HepG2 (cell line): ENCODE results near the gene PIRT. TPM values are rescaled to one million over a fixed set of nuclear protein-coding genes. Genes with fewer than 3 reads are reported as not detected.

Source experiments
- BORCS8-MEF2B ChIP-seq: sonication (generic); formaldehyde crosslinking; IDR thresholded peaks from 2 replicates; pipeline ENCODE4 v1.8.0; 2022; ENCODE audit warnings: mild to moderate bottlenecking, missing genetic modification reagents
- CBX2 ChIP-seq, 2 experiments: fragments of 200-600 bp in 1 of 2; sonication (generic); formaldehyde crosslinking in 1 of 2; IDR thresholded peaks; 2 replicates each; pipeline versions ENCODE4 v1.7.0 to v1.8.1; 2018 to 2022; ENCODE audit warnings: low read depth in 2 of 2, low read length in 1 of 2, mild to moderate bottlenecking in 1 of 2, missing genetic modification reagents in 1 of 2
- CHD2 ChIP-seq: IDR thresholded peaks from 2 replicates; pipeline ENCODE4 v1.6.1; 2011; ENCODE audit warnings: low read depth, low read length, improper control_type of control experiment
- ETV5 ChIP-seq: IDR thresholded peaks from 2 replicates; pipeline ENCODE4 v1.6.1; 2018; ENCODE audit warnings: missing biosample characterization, missing genetic modification reagents, inconsistent platforms, borderline replicate concordance
- FOXC1 ChIP-seq: sonication (generic); formaldehyde crosslinking; IDR thresholded peaks from 2 replicates; pipeline ENCODE4 v1.8.0; 2022; ENCODE audit warnings: mild to moderate bottlenecking, missing genetic modification reagents, borderline replicate concordance
- MIER2 ChIP-seq: IDR thresholded peaks from 2 replicates; pipeline ENCODE4 v1.6.1; 2016; ENCODE audit warnings: missing biosample characterization, missing genetic modification reagents
- MIER3 ChIP-seq: IDR thresholded peaks from 2 replicates; pipeline ENCODE4 v1.6.1; 2016; ENCODE audit warnings: missing compliant biosample characterization, borderline replicate concordance
- MYNN ChIP-seq: sonication (generic); formaldehyde crosslinking; IDR thresholded peaks from 2 replicates; pipeline ENCODE4 v1.4.0; 2020; ENCODE audit warnings: mild to moderate bottlenecking, low read depth, missing genetic modification reagents
- NFYC ChIP-seq: IDR thresholded peaks from 2 replicates; pipeline ENCODE4 v1.6.1; 2016; ENCODE audit warnings: missing genetic modification reagents, missing compliant biosample characterization
- RBM39 ChIP-seq: fragments of 200-400 bp; formaldehyde crosslinking; IDR thresholded peaks from one replicate; pipeline ENCODE4 v1.6.1; 2018; ENCODE audit warnings: antibody characterized with exemption, mild to moderate bottlenecking, low read depth, low read length; ENCODE audit not compliant: poor library complexity, severe bottlenecking
- SMAD3 ChIP-seq: sonication (generic); formaldehyde crosslinking; IDR thresholded peaks from 2 replicates; pipeline ENCODE4 v1.4.0; 2020; ENCODE audit warnings: missing genetic modification reagents
- SNAPC5 ChIP-seq: sonication (generic); formaldehyde crosslinking; IDR thresholded peaks from 2 replicates; pipeline ENCODE4 v1.8.1; 2023; ENCODE audit warnings: mild to moderate bottlenecking, missing genetic modification reagents, borderline replicate concordance
- ZNF292 ChIP-seq: sonication (generic); formaldehyde crosslinking; IDR thresholded peaks from 2 replicates; pipeline ENCODE4 v1.8.1; 2022; ENCODE audit warnings: mild to moderate bottlenecking, low read depth, missing genetic modification reagents, borderline replicate concordance
- ZNF367 ChIP-seq: sonication (generic); formaldehyde crosslinking; IDR thresholded peaks from 2 replicates; pipeline ENCODE4 v1.4.0; 2020; ENCODE audit warnings: missing genetic modification reagents, borderline replicate concordance
- ZNF513 ChIP-seq: sonication (generic); formaldehyde crosslinking; conservative IDR thresholded peaks from 2 replicates; pipeline ENCODE4 v1.5.0; 2020; ENCODE audit warnings: missing genetic modification reagents
- ZNF614 ChIP-seq: IDR thresholded peaks from 2 replicates; pipeline ENCODE4 v1.6.1; 2018; ENCODE audit warnings: missing biosample characterization, missing genetic modification reagents, inconsistent platforms, borderline replicate concordance
- ZNF777 ChIP-seq: sonication (generic); formaldehyde crosslinking; IDR thresholded peaks from 2 replicates; pipeline ENCODE4 v1.4.0; 2020; ENCODE audit warnings: missing genetic modification reagents
- polyA plus RNA-seq, 8 experiments: library from polyadenylated mRNA; depleted of rRNA in 3 of 8; stranded (reverse) in 7 of 8; unstranded in 1 of 8; fragments of >200 nt; fragmentation: Illumina TruSeq in 4 of 8; extraction: Trizol in 4 of 8; gene quantifications; 2 replicates each; pipeline versions ENCODE4 v1.2.1 to v1.2.3, GENCODE V29; 2011 to 2016; ENCODE audit warnings: low read depth in 4 of 8, missing spikeins in 1 of 8, mixed read lengths in 1 of 8; ENCODE audit not compliant: insufficient read depth in 1 of 8
- total RNA-seq, 5 experiments: library from RNA; depleted of rRNA; stranded (reverse); fragments of >200 nt; fragmentation: Illumina TruSeq; extraction: Trizol; gene quantifications; 2 replicates each; pipeline ENCODE4 v1.2.3, GENCODE V29; 2016; ENCODE audit warnings: low read depth in 1 of 5
- TF ChIP-seq, protein P1 (sequence below): sonication (generic); formaldehyde crosslinking; IDR thresholded peaks from 2 replicates; pipeline ENCODE4 v1.4.0; 2020; ENCODE audit warnings: mild to moderate bottlenecking, missing genetic modification reagents
- TF ChIP-seq, protein P2 (sequence below): sonication (generic); formaldehyde crosslinking; IDR thresholded peaks from 2 replicates; pipeline ENCODE4 v1.4.0; 2020; ENCODE audit warnings: mild to moderate bottlenecking, missing genetic modification reagents

The PIRT gene
- total and polyA plus RNA-seq, 2 of the 13 experiments (the other 11 are each of a cell fraction or from before 2014, with no cell fraction given) = not detected

GRCh38 chr17:10777890-10778289 lies 60.0 kb downstream of the PIRT start (continued):
- TF ChIP-seq MIER2 (CRISPR knock-in tag) = no peak
- TF ChIP-seq, protein P1, sequence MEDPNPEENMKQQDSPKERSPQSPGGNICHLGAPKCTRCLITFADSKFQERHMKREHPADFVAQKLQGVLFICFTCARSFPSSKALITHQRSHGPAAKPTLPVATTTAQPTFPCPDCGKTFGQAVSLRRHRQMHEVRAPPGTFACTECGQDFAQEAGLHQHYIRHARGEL = no peak
- no peak for TF ChIP-seq SNAPC5 (CRISPR knock-in tag)
- TF ChIP-seq ZNF292 (CRISPR knock-in tag) = no peak
- TF ChIP-seq ZNF777 (CRISPR knock-in tag) = no peak
- TF ChIP-seq MIER3 (CRISPR knock-in tag) = no peak
- TF ChIP-seq, protein P2, sequence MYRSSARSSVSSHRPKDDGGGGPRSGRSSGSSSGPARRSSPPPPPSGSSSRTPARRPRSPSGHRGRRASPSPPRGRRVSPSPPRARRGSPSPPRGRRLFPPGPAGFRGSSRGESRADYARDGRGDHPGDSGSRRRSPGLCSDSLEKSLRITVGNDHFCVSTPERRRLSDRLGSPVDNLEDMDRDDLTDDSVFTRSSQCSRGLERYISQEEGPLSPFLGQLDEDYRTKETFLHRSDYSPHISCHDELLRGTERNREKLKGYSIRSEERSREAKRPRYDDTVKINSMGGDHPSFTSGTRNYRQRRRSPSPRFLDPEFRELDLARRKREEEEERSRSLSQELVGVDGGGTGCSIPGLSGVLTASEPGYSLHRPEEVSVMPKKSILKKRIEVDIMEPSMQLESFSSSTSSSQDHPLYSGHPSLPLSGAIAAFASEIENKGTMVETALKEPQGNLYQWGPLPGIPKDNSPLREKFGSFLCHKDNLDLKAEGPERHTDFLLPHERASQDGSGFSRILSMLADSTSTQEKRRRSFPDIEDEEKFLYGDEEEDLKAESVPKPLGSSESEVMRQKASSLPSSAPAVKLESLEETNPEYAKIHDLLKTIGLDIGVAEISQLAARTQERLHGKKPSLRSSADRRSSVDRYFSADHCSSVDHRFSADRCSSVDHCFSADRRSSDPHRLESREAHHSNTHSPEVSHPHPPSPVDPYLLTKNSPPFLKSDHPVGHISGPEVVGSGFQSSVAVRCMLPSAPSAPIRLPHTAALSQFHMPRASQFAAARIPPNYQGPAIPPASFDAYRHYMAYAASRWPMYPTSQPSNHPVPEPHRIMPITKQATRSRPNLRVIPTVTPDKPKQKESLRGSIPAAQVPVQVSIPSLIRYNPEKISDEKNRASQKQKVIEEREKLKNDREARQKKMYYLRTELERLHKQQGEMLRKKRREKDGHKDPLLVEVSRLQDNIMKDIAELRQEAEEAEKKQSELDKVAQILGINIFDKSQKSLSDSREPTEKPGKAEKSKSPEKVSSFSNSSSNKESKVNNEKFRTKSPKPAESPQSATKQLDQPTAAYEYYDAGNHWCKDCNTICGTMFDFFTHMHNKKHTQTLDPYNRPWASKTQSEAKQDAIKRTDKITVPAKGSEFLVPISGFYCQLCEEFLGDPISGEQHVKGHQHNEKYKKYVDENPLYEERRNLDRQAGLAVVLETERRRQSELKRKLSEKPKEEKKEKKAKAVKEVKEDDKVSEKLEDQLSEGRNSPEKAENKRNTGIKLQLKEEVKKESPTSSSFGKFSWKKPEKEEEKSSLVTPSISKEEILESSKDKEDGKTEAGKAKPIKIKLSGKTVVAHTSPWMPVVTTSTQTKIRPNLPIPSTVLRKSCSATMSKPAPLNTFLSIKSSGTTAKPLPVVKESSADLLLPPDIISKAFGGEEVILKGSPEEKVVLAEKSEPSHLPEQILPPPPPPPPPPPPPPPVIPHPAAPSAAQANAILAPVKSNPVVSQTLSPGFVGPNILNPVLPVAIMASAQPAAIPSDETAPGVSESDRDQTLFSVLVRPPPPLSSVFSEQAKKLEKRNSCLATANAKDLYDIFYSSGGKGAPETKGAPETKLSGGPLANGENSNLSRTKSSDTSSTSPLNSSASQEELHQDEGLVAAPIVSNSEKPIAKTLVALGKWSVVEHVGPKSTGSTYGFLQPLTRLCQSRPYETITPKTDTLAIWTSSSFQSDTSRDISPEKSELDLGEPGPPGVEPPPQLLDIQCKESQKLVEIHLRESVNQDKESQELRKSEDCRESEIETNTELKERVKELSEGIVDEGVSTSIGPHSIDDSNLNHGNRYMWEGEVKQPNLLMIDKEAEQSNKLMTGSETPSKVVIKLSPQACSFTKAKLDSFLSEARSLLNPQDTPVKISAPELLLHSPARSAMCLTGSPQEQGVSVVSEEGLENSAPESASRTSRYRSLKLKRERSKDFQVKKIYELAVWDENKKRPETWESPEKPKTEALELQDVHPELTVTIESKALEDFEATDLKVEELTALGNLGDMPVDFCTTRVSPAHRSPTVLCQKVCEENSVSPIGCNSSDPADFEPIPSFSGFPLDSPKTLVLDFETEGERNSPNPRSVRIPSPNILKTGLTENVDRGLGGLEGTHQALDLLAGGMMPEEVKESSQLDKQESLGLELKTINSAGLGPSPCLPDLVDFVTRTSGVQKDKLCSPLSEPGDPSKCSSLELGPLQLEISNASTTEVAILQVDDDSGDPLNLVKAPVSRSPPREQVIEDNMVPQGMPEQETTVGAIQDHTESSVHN (CRISPR knock-in tag) = no peak
- TF ChIP-seq CHD2 = no peak
- TF ChIP-seq CBX2 (IDR thresholded peaks at IDR 0.05; ENCODE audit: low read depth, low read length) = no peak
- no peak for TF ChIP-seq CBX2 (CRISPR knock-in tag; IDR thresholded peaks at IDR 0.05; ENCODE audit: low read depth)
- TF ChIP-seq NFYC (CRISPR knock-in tag) = no peak
- no peak for TF ChIP-seq ZNF513 (CRISPR knock-in tag)
- no peak for TF ChIP-seq FOXC1
- no peak for TF ChIP-seq RBM39
- no peak for TF ChIP-seq SMAD3 (CRISPR knock-in tag)
- TF ChIP-seq MYNN (CRISPR knock-in tag) = no peak
- no peak for TF ChIP-seq ETV5 (CRISPR knock-in tag)
- TF ChIP-seq BORCS8-MEF2B (CRISPR knock-in tag) = no peak
- TF ChIP-seq ZNF614 (CRISPR knock-in tag) = no peak
- no peak for TF ChIP-seq ZNF367 (CRISPR knock-in tag)
